G401.6 (cell line): Measurements from ENCODE around the gene SMARCD1.
"Not testable (repeated sequence)": the region's sequence is repeated elsewhere in the genome, so short reads cannot be mapped to it uniquely, and the experiment has no call there.

ENCODE experiments used
- FAIRE-seq: peaks from 2 replicates; lab custom pipeline; 2012; peaks lifted over from hg19 to GRCh38; lab: Jason Lieb, UNC

SMARCD1 gene

DNA sequence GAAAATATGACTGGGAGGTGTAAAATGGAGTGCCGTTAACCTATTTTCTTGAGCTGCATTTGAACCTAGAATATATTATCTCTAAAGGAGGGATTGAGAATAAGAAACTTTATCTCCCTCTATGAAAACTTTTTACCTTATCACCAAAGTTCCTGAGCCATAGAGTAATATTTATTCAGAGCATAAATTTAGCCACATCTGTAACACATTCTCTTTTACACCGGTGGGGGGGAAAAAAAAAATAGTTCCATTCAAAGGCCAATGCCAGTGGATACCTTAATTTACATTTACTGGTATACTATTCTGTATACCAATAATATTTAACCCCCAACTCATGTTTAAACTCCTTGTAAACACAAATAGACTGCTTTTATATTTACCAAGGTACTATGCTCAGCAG lies 60.3 kb downstream of the SMARCD1 start:
- no peak for FAIRE-seq

DNA sequence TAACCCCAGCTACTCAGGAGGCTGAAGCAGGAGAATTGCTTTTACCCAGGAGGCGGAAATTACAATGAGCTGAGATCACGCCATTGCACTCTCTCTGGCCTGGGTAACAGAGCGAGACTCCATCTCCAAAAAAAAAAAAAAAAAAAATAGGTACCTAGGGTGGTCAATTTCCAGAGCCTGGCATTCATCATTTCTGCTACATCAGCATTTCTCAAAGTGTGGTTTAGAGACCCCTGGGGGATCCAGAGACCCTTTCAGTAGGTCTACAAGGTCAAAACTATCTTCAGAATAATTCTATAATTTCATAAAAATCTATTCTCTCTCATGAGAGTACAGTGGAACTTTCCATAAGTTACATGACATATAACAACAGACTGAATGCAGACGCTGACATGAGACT lies 62.1 kb downstream of the SMARCD1 start:
- no peak for FAIRE-seq

DNA sequence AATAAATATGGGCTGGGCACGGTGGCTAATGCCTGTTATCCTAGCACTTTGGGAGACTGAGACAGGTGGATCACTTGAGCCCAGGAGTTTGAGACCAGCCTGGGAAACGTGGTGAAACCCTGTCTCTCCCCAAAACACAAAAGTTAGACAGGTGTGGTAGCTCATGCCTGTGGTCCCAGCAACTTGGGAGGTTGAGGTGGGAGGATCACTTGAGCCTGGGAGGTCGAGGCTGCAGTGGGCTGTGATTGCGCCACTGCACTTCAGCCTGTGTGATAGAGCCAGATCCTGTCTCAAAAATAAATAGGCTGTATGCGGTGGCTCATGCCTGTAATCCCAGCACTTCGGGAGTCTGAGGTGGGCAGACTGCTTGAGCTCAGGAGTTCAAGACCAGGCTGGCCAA lies 62.9 kb downstream of the SMARCD1 start:
- FAIRE-seq = not testable (repeated sequence)

DNA sequence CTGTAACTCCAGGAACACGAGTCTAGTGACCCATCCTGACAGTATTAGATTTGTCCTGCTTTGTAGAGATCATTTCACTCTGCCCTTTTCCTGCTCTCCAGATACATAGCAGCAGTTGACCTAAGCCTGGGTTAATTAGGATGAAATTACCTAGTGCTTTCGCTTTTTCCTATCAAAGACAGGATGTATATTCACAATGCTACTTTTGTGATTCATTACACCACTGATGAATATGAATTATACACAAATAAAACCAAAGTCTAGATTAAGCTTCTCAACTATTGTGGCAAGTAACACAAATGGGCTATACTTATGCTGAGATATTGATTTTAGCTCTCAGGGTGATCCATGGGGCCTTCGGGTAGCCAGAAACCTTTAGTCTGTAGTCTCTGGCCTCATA lies 64.2 kb downstream of the SMARCD1 start:
- no peak for FAIRE-seq
